Measurements from ENCODE around the gene BACH2.
"Not testable (repeated sequence)": the region's sequence is repeated elsewhere in the genome, so short reads cannot be mapped to it uniquely, and the experiment has no call there.

BACH2 gene

GRCh38 chr6:89985751-89986493 is 310.7 kb downstream of the BACH2 start:
- no peak for DNase-seq

DNA sequence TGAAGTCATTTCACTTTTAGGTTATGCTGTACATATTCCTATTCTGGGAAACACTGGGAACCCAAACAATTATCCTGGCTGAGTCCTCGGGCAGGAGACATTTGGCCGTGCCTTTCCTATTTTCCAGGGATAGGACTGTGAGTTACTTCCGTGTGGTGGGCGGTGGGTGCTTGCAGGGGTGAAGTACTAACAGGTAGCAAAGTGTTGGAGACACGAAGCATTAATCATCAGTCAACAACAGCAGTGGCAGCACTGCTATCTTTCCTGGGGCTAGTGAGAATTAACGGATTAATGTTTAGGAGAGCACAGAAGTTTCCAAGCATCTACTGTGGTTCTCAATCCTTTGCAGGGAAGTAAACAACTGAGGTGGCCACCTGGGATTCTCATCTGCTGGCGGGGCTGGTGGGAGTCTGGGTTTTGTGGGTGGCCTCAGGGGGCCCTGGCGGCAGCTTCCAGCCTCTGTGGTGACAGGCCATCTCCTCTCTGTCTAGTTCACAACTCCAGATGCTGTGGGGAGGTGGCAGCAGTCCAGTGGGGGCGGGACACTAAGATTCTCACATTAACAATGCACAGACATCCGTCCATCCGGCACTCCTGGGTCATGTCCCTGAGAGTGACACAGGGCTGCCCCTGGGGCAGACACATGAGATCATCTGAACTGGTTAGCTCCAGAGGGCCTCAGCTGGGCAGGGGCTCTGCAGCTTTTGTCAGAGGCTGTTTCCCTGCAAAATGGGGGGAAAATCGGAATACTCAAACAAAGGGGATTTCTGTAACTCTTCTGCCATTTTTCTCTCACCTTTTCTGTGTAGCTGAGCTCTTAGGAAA is 311.5 kb downstream of the BACH2 start:
- no peak for DNase-seq

GRCh38 chr6:89980353-89980752 is 316.3 kb downstream of the BACH2 start:
- DNase-seq = no peak

DNA sequence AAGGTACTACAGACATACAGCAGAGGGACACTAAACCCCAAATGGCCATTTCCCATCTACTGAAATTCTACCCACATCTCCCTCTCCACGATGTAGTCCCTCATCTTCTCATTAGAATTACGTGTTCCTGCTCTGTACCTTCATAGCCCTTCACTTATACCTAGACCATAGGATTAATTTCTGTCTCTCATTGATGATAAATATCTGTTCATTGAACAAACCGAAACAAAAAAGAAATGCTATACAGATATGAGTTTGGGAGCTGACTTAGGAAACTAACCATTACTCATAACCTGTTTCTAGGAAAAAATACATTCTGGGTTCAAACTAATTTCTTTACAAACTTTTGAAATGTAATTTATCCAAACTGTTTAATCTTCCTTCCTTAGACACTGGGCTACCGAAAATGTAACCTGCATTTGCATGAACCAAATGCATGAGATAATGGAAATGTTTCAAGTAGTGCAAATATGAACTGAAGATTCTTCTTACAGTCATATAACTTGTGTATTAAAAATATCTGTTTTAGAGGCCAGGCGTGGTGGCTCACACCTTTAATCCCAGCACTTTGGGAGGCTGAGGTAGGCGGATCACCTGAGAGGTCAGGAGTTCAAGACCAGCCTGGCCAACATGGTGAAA is 317.0 kb downstream of the BACH2 start:
- DNase-seq = no peak

- DNase-seq = no peak
Measured at GRCh38 chr6:89978749-89979145, 317.9 kb downstream of the BACH2 start.

DNA sequence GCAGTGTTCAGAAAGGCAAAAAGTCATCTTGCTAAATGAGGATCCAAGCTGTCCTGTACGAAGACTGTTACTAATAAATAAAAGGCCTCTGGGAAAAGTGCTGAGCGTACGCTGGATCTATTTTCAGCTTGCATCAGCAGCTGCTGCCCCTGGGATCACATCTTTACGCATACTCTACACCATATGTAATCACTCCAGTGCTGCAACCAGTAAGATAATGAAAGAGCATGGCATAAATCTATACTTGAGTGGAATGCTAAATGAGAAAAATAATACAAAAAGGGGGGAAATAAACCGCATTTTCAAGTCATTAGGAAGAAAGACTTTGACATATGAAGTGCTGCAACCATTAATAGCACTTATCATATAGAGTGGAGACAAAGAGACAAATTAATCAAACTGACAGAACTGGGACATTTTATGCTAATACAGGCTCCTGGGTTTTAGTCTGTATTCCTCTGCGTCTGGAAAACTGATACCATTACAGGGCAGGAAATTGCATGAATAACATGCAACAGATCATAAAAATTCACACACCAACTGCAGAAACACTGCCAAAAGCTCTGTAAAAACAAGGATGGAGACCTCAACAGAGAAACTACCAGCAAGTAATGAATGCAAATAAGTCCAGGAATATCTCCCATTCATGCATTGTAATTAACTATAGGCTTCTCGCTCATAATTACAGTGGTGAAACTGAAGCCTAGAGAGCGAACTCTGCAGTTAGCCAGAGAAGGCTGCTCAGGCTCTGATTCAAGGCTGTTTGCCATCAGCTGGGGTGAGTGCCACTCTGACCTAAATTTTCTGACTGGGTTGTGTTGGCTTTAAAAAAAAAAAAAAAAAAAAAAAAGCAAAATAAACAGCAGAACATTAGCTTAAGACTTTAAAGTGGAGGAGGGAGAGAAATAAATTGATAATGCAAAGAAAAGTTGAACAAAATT is 318.6 kb downstream of the BACH2 start:
- DNase-seq = no peak

- DNase-seq = no peak
Measured at GRCh38 chr6:89976694-89977020, 320.0 kb downstream of the BACH2 start.

- DNase-seq = no peak
Measured at GRCh38 chr6:89975991-89976693, 320.5 kb downstream of the BACH2 start.

- no peak for DNase-seq
Measured at GRCh38 chr6:89975366-89975765, 321.3 kb downstream of the BACH2 start.

- no peak for DNase-seq
Measured at GRCh38 chr6:89974834-89975233, 321.8 kb downstream of the BACH2 start.

- no peak for DNase-seq
Measured at GRCh38 chr6:89972025-89972381, 324.6 kb downstream of the BACH2 start.

DNA sequence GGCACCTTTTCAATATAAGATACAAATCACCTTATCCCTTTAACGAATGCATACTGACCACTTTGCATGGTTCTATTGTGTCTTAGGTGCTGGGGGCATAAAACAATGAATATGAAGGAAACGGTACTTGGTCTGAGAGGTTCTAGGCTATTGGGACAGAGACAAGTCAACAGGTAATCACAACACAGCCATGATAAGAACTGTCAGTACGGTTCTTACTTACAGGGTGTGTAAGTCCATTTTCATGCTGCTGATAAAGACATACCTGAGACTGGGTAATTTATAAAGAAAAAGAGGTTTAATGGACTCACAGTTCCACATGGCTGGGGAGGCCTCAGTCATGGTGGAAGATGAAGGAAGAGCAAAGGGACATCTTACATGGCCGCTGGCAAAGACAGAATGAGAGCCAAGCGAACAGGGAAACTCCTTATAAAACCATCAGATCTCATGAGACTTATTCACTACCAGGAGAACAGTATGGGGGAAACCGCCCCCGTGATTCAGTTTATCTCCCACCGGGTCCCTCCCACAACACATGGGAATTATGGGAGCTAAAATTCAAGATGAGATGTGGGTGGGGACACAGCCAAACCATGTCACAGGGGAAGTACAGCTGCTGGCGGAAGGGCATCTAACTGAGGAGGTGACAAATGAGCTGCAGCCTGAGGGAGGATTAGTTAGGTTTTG is 325.2 kb downstream of the BACH2 start:
- DNase-seq = not testable (repeated sequence)

DNA sequence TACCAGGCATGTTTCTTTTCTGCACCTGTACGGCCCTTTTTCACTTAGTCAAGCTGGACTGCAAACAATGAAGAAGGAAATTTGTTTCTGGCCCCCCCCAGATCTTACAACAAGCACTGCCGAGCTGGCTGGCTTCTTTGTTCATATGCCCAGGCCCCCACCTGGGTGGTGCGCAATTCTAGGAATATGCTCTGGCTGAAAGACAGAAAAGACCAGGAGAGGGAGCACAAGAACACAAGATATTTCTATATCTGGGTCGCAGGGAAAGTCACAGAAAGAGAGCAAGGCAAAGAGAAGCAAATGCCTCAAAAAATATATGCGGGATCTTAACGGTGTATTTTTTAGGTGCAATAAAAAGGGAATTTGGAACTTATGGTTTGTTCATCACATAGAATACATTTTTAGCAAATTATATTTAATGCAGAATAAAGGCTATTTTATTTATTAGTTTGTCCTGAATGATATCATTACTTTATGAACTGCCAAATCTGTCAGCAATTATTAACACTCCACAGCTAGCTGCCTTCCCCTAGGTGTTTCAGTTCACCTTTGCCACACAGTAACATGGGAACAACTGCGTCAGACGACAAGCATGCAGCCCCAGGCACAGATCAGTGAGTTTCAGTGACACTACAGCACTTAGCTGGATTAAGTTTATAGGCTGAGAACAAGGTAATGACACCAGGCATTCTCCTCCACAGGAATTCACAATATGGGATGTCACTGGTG is 325.9 kb downstream of the BACH2 start:
- peak; percentile 59 to 89 for DNase-seq

DNA sequence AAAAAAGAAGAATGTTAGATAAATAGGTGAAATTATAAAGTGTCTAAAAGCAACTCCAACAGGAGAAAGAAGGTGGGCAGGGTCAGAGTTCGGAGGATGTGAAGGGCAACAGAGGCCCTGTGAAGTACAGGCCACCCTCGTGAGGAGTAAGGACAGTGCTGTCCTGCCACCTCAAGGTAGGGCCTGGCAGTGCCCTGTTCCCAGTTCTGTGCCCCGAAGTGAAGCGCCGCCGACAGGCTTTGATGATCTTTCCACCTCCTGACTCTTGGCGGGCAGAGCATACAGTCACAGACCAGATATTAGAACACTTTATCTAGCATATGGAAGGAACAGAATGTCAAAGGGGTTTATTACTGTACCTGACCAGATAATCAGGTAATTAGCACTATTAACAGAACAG is 326.6 kb downstream of the BACH2 start:
- no peak for DNase-seq

DNA sequence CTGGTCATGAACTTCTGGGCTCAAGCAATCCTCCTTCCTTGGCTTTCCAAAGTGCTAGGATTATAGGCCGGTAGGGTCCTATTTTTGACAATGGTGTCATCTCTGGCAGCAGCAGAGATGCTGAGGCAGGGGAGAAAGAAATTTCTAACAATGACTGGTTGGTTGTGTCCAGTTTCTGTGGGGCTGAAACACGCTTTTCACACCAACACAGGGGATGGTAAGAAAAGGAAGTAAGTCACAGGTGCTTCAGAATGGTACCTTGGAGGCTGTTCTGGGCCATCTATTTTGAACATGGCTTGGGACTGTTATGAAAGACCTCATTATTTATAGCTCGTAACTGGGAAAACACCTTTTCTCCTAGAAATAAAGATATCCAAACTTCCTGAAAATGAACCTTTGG is 329.7 kb downstream of the BACH2 start:
- no peak for DNase-seq

GRCh38 chr6:89966228-89966544 is 330.5 kb downstream of the BACH2 start:
- no peak for DNase-seq

DNA sequence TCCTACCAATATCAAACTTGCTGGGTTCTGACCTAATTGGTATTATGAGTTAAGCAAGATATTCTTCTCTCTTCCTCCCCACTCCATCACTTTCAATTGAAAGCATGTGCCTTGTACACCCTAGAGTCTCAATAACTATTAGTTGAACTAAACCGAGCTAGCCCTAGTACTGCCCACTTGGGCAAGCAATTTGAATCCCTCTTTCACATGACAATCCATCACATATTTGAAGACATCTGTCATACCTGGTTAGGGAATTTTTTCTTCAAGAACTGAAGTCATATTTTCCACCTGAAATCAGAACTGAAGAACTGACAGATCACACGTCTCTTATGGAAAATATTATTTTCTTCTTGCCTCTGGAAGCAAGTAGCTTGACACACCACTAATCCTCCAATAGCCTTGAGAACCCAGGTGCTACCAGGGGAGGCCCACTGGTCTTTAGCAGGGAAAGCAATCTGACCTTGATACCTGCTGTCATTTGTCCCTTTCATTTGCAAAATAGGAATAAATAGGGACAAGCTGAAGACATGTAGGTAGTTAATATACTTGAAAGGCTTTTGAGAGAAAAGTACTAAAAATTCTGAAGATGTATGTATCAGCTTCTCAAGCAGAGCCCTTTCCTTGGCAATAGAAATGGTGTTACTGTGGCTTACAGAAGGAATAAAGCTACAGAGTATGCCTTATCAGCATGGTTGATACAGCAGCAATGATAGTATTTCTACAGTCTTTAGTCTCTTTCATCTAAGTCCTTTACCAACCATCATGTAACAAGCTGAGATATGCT is 331.0 kb downstream of the BACH2 start:
- DNase-seq = no peak

- no peak for DNase-seq
Measured at GRCh38 chr6:89963391-89963790, 333.3 kb downstream of the BACH2 start.

GRCh38 chr6:89961481-89961880 is 335.2 kb downstream of the BACH2 start:
- DNase-seq = no peak

GRCh38 chr6:89959883-89960282 is 336.8 kb downstream of the BACH2 start:
- DNase-seq = no peak

All from cerebellar nuclear complex (tissue), 1 donor.